ENCODE results near the gene GALNT8. TPM values are rescaled to one million over a fixed set of nuclear protein-coding genes. Genes with fewer than 3 reads are reported as not detected.

Gene GALNT8
- not detected in 2 replicates for total RNA-seq

GRCh38 chr12:4719821-4720636 is at the start of gene GALNT8:
GALNT8 (plus strand) TSS chr12:4720400; CDS start chr12:4720678, 278 bp downstream.

Other genes with a start within 250 kb of the GALNT8 start
- gene RAD51AP1, start 181.5 kb upstream of the GALNT8 start, total RNA-seq = 1.7 and 5.3 TPM in 2 replicates
- 24.9 and 37.1 TPM in 2 replicates for gene DYRK4, start 158.2 kb upstream of the GALNT8 start, total RNA-seq
- 1.4 and 1.9 TPM in 2 replicates for gene AKAP3, start 71.3 kb upstream of the GALNT8 start, total RNA-seq
- 33.9 and 40.0 TPM in 2 replicates for gene NDUFA9, start 71.3 kb upstream of the GALNT8 start, total RNA-seq
- gene KCNA1, start 189.5 kb downstream of the GALNT8 start, total RNA-seq = not detected in 2 replicates